GM19035 (cell line): ENCODE measurements around the gene PIK3CB.
"Not testable (repeated sequence)": the region's sequence is repeated elsewhere in the genome, so short reads cannot be mapped to it uniquely, and the experiment has no call there.

ENCODE experiments used
- ATAC-seq: cut with Tn5 transposase; IDR thresholded peaks from one replicate; pipeline ENCODE4 v1.9.1; 2021; ENCODE audit not compliant: unreplicated experiment

PIK3CB gene

GRCh38 chr3:138687236-138687635, 147.5 kb downstream of the PIK3CB start:
- peak; percentile 39 for ATAC-seq

GRCh38 chr3:138686771-138687221, 147.9 kb downstream of the PIK3CB start:
- ATAC-seq = peak; percentile 95

GRCh38 chr3:138684396-138684795, 150.3 kb downstream of the PIK3CB start:
- ATAC-seq = no peak

GRCh38 chr3:138682648-138683047, 152.1 kb downstream of the PIK3CB start:
- ATAC-seq = no peak

- ATAC-seq = no peak
These were observed 153.1 kb downstream of the PIK3CB start for GRCh38 chr3:138681463-138682220.

- ATAC-seq = not testable (repeated sequence)
These were observed 153.8 kb downstream of the PIK3CB start for GRCh38 chr3:138680974-138681373.

- no peak for ATAC-seq
These were observed 155.8 kb downstream of the PIK3CB start for GRCh38 chr3:138678874-138679392.

- ATAC-seq = no peak
These were observed 156.6 kb downstream of the PIK3CB start for GRCh38 chr3:138678086-138678485.

- no peak for ATAC-seq
These were observed 159.3 kb downstream of the PIK3CB start for GRCh38 chr3:138675393-138675792.

- ATAC-seq = no peak
These were observed 160.8 kb downstream of the PIK3CB start for GRCh38 chr3:138673641-138674530.

GRCh38 chr3:138670407-138670806, 164.3 kb downstream of the PIK3CB start:
- no peak for ATAC-seq

GRCh38 chr3:138668107-138668506, 166.6 kb downstream of the PIK3CB start:
- no peak for ATAC-seq

GRCh38 chr3:138657508-138657907, 177.2 kb downstream of the PIK3CB start:
- ATAC-seq = no peak

- ATAC-seq = no peak
These were observed 181.2 kb downstream of the PIK3CB start for GRCh38 chr3:138653567-138653966.

GRCh38 chr3:138649134-138649533, 185.6 kb downstream of the PIK3CB start:
- no peak for ATAC-seq

GRCh38 chr3:138646513-138646912, 188.2 kb downstream of the PIK3CB start:
- no peak for ATAC-seq

GRCh38 chr3:138646008-138646407, 188.7 kb downstream of the PIK3CB start:
- no peak for ATAC-seq

- no peak for ATAC-seq
These were observed 191.8 kb downstream of the PIK3CB start for GRCh38 chr3:138642927-138643253.

- no peak for ATAC-seq
These were observed 192.4 kb downstream of the PIK3CB start for GRCh38 chr3:138642226-138642926.

GRCh38 chr3:138640537-138640936, 194.2 kb downstream of the PIK3CB start:
- no peak for ATAC-seq

GRCh38 chr3:138638641-138639040, 196.1 kb downstream of the PIK3CB start:
- ATAC-seq = no peak
